HCT116 (cell line): Measurements from ENCODE around the gene UBE2O. TPM values are rescaled to one million over a fixed set of nuclear protein-coding genes. Genes with fewer than 3 reads are reported as not detected.

ENCODE experiments used
- ATAC-seq: fragments of 200-7000 bp; cut with Tn5 transposase; 2 replicates; pipeline ENCODE4 v1.9.1; 2020; ENCODE audit warnings: mild to moderate bottlenecking, moderate library complexity
- BruUV-seq: library from RNA; stranded (reverse); fragments of 400-500 nt; replicated peaks from 2 replicates; lab custom pipeline; 2021; lab: Mats Ljungman, UMichigan
- CTCF ChIA-PET: fragments of 300-600 bp; sonication (Branson Sonifier 250); formaldehyde crosslinking; loops from one replicate; lab custom pipeline; 2021; ENCODE audit warnings: antibody characterized with exemption; lab: Charles Lee
- POLR2A ChIA-PET: fragments of 300-600, 350-600 bp; sonication (Branson Sonifier 250); formaldehyde crosslinking; loops from one replicate; lab custom pipeline; 2021; ENCODE audit warnings: antibody characterized with exemption; lab: Charles Lee
- RAD21 ChIA-PET, 2 experiments: fragments of 300-600 bp; sonication (Branson Sonifier 250); formaldehyde crosslinking; loops; one replicate each; lab custom pipeline; 2023; ENCODE audit warnings: low total read pairs in 2 of 2; ENCODE audit not compliant: uncharacterized antibody in 2 of 2, unreplicated experiment in 2 of 2, low non-redundant PET in 1 of 2; lab: Charles Lee
- DNase-seq: peaks from one replicate; pipeline ENCODE4 v3.0.0-alpha.2; 2010; ENCODE audit warnings: low read depth, low spot score
- H2AFZ ChIP-seq: fragments of 200-600 bp; shearing (Covaris generic), sonication (generic); 2 replicates; pipeline ENCODE4 v1.6.1; 2017; ENCODE audit warnings: low read depth, mixed run types, mixed read lengths, antibody characterized with exemption, low read length; ENCODE audit not compliant: poor library complexity, severe bottlenecking
- H3K27ac ChIP-seq: 2 replicates; pipeline ENCODE4 v1.5.1; 2012; ENCODE audit warnings: low read depth, low read length
- H3K27me3 ChIP-seq: fragments of 200-600 bp; sonication (generic); 2 replicates; pipeline ENCODE4 v1.6.1; 2016; ENCODE audit warnings: mixed run types, low read length, mixed read lengths; ENCODE audit not compliant: insufficient read depth
- H3K36me3 ChIP-seq, 2 experiments: fragments of 200-500 bp in 1 of 2; fragments of 200-600 bp in 1 of 2; sonication (Bioruptor generic) in 1 of 2; sonication (generic) in 1 of 2; 2 replicates each; pipeline versions ENCODE4 v1.5.1 to v1.6.1; 2014 to 2016; ENCODE audit warnings: low read length in 2 of 2, inconsistent platforms in 1 of 2, mixed read lengths in 1 of 2, mixed run types in 1 of 2; ENCODE audit not compliant: insufficient read depth in 2 of 2, control insufficient read depth in 1 of 2
- H3K4me1 ChIP-seq, 2 experiments: fragments of 200-600 bp in 1 of 2; sonication (generic) in 1 of 2; 2 replicates each; pipeline versions ENCODE4 v1.5.1 to v1.6.1; 2012 to 2017; ENCODE audit warnings: low read length in 2 of 2, inconsistent platforms in 1 of 2, mild to moderate bottlenecking in 1 of 2, mixed read lengths in 1 of 2, mixed run types in 1 of 2, moderate library complexity in 1 of 2; ENCODE audit not compliant: insufficient read depth in 2 of 2, control insufficient read depth in 1 of 2
- H3K4me2 ChIP-seq: fragments of 200-600 bp; sonication (generic); 2 replicates; pipeline ENCODE4 v1.6.1; 2017; ENCODE audit warnings: mixed run types, low read length, mixed read lengths
- H3K4me3 ChIP-seq, 2 experiments: fragments of 200-600 bp in 1 of 2; sonication (generic) in 1 of 2; replicated peaks in 1 of 2; 2 replicates each; pipeline ENCODE4 v1.5.1; 2011 to 2016; ENCODE audit warnings: low read length in 2 of 2, control low read depth in 1 of 2, low read depth in 1 of 2, mild to moderate bottlenecking in 1 of 2, mixed read lengths in 1 of 2, mixed run types in 1 of 2
- H3K79me2 ChIP-seq: fragments of 200-600 bp; sonication (generic); 2 replicates; pipeline ENCODE4 v1.6.1; 2017; ENCODE audit warnings: mild to moderate bottlenecking, mixed run types, low read length, moderate library complexity, mixed read lengths; ENCODE audit not compliant: insufficient read depth
- H3K9ac ChIP-seq: fragments of 200-600 bp; sonication (generic); 2 replicates; pipeline ENCODE4 v1.6.1; 2016; ENCODE audit warnings: low read length, mixed read lengths
- H3K9me2 ChIP-seq: fragments of 200-600 bp; sonication (generic), shearing (Covaris generic); 2 replicates; pipeline ENCODE4 v1.6.1; 2017; ENCODE audit warnings: mixed run types, mild to moderate bottlenecking, moderate library complexity; ENCODE audit not compliant: insufficient read depth
- H3K9me3 ChIP-seq, 2 experiments: fragments of 200-500 bp in 1 of 2; fragments of 200-600 bp in 1 of 2; sonication (Bioruptor generic) in 1 of 2; sonication (generic) in 1 of 2; 2 replicates each; pipeline ENCODE4 v1.6.1; 2014 to 2017; ENCODE audit warnings: low read length in 2 of 2, mixed read lengths in 2 of 2, inconsistent platforms in 1 of 2, low read depth in 1 of 2, mild to moderate bottlenecking in 1 of 2, mixed run types in 1 of 2, moderate library complexity in 1 of 2; ENCODE audit not compliant: control insufficient read depth in 1 of 2, insufficient read depth in 1 of 2
- H4K20me1 ChIP-seq: fragments of 200-600 bp; sonication (generic), shearing (Covaris generic); 2 replicates; pipeline ENCODE4 v1.6.1; 2017; ENCODE audit warnings: mixed run types, mild to moderate bottlenecking, moderate library complexity; ENCODE audit not compliant: insufficient read depth
- CBX3 ChIP-seq: IDR thresholded peaks from 2 replicates; pipeline ENCODE4 v1.6.1; 2012; ENCODE audit warnings: low read depth
- CTCF ChIP-seq, 3 experiments: fragments of 200-600 bp in 1 of 3; sonication (generic) in 1 of 3; IDR thresholded peaks in 2 of 3; conservative IDR thresholded peaks in 1 of 3; 2 replicates each; pipeline ENCODE4 v1.5.1; 2012 to 2017; ENCODE audit warnings: low read depth in 2 of 3, low read length in 2 of 3, antibody characterized with exemption in 1 of 3, borderline replicate concordance in 1 of 3, control low read depth in 1 of 3, mild to moderate bottlenecking in 1 of 3, mixed read lengths in 1 of 3, mixed run types in 1 of 3, moderate library complexity in 1 of 3; ENCODE audit not compliant: insufficient read depth in 1 of 3
- EGR1 ChIP-seq: IDR thresholded peaks from 2 replicates; pipeline ENCODE4 v1.6.1; 2012; ENCODE audit warnings: low read depth
- EZH2 ChIP-seq: fragments of 200-600 bp; sonication (generic); IDR thresholded peaks from 2 replicates; pipeline ENCODE4 v1.6.1; 2017; ENCODE audit warnings: antibody characterized with exemption, mixed run types
- EZH2phosphoT487 ChIP-seq: fragments of 200-600 bp; IDR thresholded peaks from 2 replicates; pipeline ENCODE4 v1.6.1; 2018; ENCODE audit warnings: antibody characterized with exemption, borderline replicate concordance
- JUND ChIP-seq: IDR thresholded peaks from 2 replicates; pipeline ENCODE4 v1.6.1; 2012
- POLR2A ChIP-seq: IDR thresholded peaks from 2 replicates; pipeline ENCODE4 v1.7.0; 2011; ENCODE audit warnings: borderline replicate concordance; ENCODE audit not compliant: insufficient read depth, insufficient read length; ENCODE audit errors: extremely low read depth
- POLR2AphosphoS5 ChIP-seq: IDR thresholded peaks from 2 replicates; pipeline ENCODE4 v1.6.1; 2011; ENCODE audit warnings: mild to moderate bottlenecking, low read depth, low read length, moderate library complexity
- RAD21 ChIP-seq: IDR thresholded peaks from 2 replicates; pipeline ENCODE4 v1.6.1; 2012; ENCODE audit warnings: low read depth, mild to moderate bottlenecking
- SIN3A ChIP-seq: IDR thresholded peaks from 2 replicates; pipeline ENCODE4 v1.6.1; 2012; ENCODE audit warnings: low read depth
- SP1 ChIP-seq: IDR thresholded peaks from 2 replicates; pipeline ENCODE4 v1.6.1; 2012; ENCODE audit warnings: low read depth
- SRF ChIP-seq: IDR thresholded peaks from 2 replicates; pipeline ENCODE4 v1.6.1; 2012; ENCODE audit warnings: low read depth
- TCF7L2 ChIP-seq: IDR thresholded peaks from 2 replicates; pipeline ENCODE4 v1.7.0; 2011; ENCODE audit warnings: borderline replicate concordance, inconsistent platforms; ENCODE audit not compliant: insufficient read depth, insufficient read length; ENCODE audit errors: extremely low read depth
- ZBTB33 ChIP-seq: IDR thresholded peaks from 2 replicates; pipeline ENCODE4 v1.6.1; 2011; ENCODE audit warnings: mild to moderate bottlenecking, low read length, moderate library complexity; ENCODE audit not compliant: insufficient replicate concordance; ENCODE audit errors: extremely low read depth
- ZFX ChIP-seq: fragments of 450-650 bp; IDR thresholded peaks from 2 replicates; pipeline ENCODE4 v1.6.1; 2017
- ZNF274 ChIP-seq: fragments of 200-500 bp; sonication (Bioruptor generic); IDR thresholded peaks from 2 replicates; pipeline ENCODE4 v1.6.1; 2014; ENCODE audit warnings: mild to moderate bottlenecking, low read depth, low read length, inconsistent platforms
- intact Hi-C: fragments of 100-400 bp; cut with micrococcal nuclease; formaldehyde crosslinking; loops from 2 replicates; pipeline ENCODE4 v1.10.0; 2022
- total RNA-seq: library from RNA; stranded (reverse); gene quantifications from one replicate; pipeline ENCODE4 v1.2.1, GENCODE V29; 2021; ENCODE audit not compliant: unreplicated experiment
- TF ChIP-seq, protein P1 (sequence below): IDR thresholded peaks from 2 replicates; pipeline ENCODE4 v1.6.1; 2012

Gene UBE2O
- total RNA-seq, 1 experiment from 2014 or later: 59.1 TPM

DNA sequence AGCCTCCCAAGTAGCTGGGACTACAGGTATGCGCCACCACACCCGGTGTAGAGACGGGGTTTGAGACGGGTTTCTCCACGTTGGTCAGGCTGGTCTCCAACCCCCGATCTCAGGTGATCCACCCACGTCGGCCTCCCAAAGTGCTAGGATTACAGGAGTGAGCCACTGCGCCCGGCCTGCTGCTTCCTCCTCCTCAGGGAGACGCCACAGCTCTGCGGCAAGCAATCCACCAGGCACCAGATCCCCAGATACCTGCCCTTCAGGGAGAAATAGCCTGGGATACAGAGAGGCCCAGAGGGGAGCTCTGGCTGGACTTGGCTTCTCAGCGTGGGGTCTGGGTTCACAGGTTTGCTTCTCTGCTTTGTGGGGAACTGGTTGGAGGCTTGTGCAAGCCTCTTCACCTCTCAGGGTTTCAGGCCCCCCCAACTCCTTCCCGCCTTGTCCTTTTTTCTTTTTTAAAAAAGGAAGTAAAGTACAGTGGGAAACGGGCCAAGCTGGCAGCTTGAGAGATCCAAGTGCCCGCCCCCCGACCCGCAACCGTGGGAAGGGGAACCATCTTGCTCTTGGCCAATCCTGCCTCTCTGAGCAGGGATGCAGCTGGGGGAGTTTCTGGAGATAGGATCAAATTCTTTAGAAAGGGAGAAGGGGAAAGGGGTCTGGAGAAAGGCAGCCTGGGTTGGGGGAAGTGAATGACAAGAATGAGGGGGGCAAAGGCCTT, 71.2 kb downstream of the UBE2O start (continued):
- TF ChIP-seq SP1 (no peak), TCF7L2 (no peak), SRF (no peak), JUND (no peak)
- TF ChIP-seq, protein P1, sequence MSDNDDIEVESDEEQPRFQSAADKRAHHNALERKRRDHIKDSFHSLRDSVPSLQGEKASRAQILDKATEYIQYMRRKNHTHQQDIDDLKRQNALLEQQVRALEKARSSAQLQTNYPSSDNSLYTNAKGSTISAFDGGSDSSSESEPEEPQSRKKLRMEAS: no peak

- no peak overlapping the region for H2AFZ ChIP-seq
- peaks cover 4% of the 10 kb centered on the region; the same call in 1 of the 2 replicates for H3K27me3 ChIP-seq
- H3K79me2 ChIP-seq: no peaks in the 10 kb centered on the region
- no peak overlapping the region for H3K4me2 ChIP-seq
- H3K36me3 ChIP-seq: no peaks in the 10 kb centered on the region
- H3K4me1 ChIP-seq: peaks cover 13 to 26% of the 10 kb centered on the region in 2 experiments
- ATAC-seq: no peak
- BruUV-seq: no TSS peak
- intact Hi-C loops: no loop called here
- H3K9me3 ChIP-seq: no peaks in the 10 kb centered on the region
- H3K4me3 ChIP-seq: no peak overlapping the region
- no peaks in the 10 kb centered on the region for H4K20me1 ChIP-seq
- RAD21 ChIA-PET: interaction anchor here in 1 of 2 experiments (1.3 kb wide), 1 partner anchor 14 kb away, joined by 3 read pairs; no protein-coding TSS in a partner anchor
- POLR2A ChIA-PET: interaction anchor here (1.5 kb wide), 1 partner anchor 26 kb away, joined by 3 read pairs; the partner anchor contains the start of gene PRPSAP1
- no peaks in the 10 kb centered on the region for H3K9me2 ChIP-seq
- CTCF ChIA-PET: interaction anchor here (1.0 to 5.3 kb wide), 3 partner anchors 9 to 19 kb away, joined by 3 to 40 read pairs (median 19); no protein-coding TSS in a partner anchor
- H3K9ac ChIP-seq: no peak overlapping the region
- DNase-seq: no peak
- no peak overlapping the region for H3K27ac ChIP-seq
- TF ChIP-seq POLR2AphosphoS5 (no peak), JUND (no peak), TCF7L2 (no peak), POLR2A (no peak), EGR1 (no peak), RAD21 (no peak), CBX3 (no peak), ZBTB33 (no peak), ZNF274 (no peak), EZH2phosphoT487 (no peak), ZFX (no peak), EZH2 (no peak), SRF (no peak), CTCF (IDR thresholded peaks at IDR 0.05 in 2 of 3, conservative IDR thresholded peaks at IDR 0.05 in 1 of 3; ENCODE audit: borderline replicate concordance in 1 of 3, insufficient read depth in 1 of 3, low read depth in 2 of 3, low read length in 2 of 3) (no peak), SIN3A (no peak)
- TF ChIP-seq, protein P1: no peak
These were observed 73.1 kb downstream of the UBE2O start for GRCh38 chr17:76379646-76380376.
